Smooth muscle cell of the brain vasculature (primary cell): ENCODE data around the gene HSH2D.
"Not testable (repeated sequence)": the region's sequence is repeated elsewhere in the genome, so short reads cannot be mapped to it uniquely, and the experiment has no call there.

ENCODE experiments used
- DNase-seq: peaks from one replicate; pipeline ENCODE4 v3.0.0-alpha.2; 2012; ENCODE audit warnings: low read depth, low spot score

HSH2D gene, protein sequence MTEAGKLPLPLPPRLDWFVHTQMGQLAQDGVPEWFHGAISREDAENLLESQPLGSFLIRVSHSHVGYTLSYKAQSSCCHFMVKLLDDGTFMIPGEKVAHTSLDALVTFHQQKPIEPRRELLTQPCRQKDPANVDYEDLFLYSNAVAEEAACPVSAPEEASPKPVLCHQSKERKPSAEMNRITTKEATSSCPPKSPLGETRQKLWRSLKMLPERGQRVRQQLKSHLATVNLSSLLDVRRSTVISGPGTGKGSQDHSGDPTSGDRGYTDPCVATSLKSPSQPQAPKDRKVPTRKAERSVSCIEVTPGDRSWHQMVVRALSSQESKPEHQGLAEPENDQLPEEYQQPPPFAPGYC

DNA sequence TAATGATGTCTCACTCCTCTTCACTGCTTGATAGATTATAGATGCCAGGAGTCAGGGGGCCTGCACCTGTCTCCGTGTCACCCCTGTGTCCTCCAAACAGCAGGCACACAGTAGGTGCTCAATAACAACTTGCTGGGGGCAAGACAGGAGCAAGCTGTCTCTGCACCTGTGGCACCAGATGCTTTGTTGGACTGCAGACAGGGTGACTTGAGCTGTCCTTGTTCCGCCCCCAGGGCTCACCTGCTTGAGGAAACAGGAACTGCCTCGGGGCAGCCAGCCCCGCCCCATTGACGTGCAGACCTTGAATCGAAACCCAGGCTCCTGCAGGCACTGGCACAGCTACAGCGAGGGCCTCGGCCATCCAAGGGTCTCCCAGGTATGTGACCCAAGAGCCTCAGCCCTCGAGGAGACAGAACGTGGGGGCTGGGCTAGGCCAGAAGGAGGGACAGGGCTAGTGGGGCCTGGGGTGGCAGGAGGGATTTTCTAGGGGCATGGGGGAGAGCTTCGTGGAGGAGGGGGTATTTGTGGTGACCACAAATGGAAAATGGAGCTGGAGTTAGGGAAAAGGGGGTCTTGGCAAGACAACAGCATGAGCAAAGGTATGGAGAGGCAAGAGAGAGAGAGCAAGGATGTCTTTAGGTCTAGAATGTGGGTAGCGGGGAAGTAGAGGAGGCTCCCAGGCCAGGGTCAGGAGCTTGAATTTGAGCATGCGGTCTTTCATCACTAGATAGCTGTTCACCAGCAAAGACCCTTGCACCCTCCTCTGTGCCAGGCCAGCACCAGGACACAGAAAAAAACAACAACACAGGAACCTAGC is at the start of gene HSH2D:
Gene HSH2D, plus strand, starts transcription at position 287 of the 817 bp plus-strand sequence. CDS start 5,066 bp downstream, outside the sequence.
- no peak for DNase-seq

DNA sequence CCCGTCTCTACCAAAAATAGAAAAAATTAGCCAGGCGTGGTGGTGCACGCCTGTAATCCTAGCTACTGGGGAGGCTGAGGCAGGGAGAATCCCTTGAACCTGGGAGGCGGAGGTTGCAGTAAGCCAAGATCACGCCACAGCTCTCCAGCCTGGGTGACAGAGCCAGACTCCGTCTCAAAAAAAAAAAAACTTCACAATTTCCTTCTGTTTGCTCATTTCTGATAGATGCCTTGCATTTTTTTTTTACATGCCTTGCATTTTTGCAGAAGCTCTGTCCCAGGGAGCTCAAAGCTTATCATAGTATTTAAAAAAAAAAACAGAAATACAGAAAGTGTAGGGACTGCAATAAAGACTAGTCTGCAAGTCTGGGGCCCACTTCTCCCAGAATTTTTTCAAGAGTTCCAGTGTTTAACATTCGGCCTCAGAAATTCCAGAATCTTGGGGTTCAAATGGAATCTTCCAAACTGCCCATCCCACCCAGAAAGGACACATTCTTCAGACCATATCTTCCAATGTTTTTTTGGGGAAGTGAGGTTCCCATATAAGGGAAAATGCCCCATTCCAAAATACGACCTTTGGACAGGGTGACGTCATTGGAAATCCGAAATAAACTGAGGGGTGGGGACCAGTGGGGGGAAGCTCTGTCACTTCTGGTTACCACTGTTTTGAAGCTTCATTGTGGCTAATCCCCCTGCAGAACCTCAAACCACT is 49.0 kb upstream of the HSH2D start:
- DNase-seq, result no peak

DNA sequence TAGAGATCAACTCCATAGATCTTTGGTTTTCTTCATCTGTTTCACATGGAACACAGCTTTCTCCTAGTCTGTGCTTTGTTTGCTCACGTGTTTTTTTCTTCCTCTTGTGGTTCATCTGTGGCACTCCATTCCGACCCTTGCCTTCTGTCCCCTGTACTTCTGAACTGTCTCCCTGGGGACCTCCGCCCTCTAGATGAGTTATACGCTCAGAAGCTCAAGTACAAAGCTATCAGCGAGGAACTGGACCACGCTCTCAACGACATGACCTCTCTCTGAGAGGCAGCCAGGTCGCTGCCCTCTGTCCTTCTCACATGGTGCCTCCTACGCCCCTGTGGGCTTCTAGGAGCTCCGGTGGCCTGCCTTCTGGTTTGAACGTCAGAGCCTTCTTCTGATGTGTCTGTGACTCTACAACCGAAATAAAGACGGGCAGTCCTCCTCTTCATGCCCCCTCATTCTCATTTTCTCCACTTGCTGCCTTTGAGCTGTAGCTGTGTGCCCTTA is 48.4 kb upstream of the HSH2D start:
- DNase-seq, result no peak

DNA sequence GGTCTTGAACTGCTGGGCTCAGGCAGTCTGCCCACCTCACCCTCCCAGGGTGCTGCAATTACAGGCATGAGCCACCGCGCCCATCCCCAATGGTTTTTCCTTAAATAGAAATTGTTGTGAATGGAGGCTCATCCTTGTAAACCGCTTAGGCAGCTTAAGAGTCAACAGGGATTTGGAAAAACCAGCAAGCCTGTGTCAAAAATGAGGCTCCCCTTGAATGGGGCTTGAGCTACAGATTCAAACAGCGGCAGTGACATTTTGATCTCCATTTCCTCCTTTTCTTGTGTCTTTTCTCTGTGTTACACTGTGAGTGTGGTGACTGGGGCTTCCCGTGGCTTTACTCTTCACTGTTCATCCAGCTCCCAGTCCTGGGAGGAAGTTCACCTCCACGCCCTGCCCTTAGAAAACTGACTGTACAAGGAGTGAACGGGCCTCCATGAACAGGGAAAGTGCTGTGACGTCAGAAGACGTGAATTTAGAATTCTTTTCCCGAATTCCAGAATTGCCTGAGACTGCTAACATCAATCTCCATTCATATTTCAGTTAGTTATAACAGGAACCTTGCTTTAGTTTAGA is 47.1 kb upstream of the HSH2D start:
- no peak for DNase-seq

DNA sequence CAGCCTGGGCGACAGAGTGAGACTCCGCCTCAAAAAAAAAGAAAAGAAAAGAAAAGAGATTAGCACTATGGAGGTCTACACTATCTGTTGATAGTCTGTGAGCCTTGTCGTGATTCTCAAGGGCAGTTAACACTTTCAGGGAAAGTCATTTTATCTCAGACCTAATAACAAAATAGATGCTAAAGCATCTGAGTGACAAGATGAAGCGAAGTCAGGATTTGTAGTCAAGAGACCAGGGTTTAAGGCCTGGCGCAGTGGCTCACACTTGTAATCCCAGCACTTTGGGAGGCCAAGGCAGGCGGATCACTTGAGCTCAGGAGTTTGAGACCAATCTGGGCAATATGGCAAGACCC is 45.1 kb upstream of the HSH2D start:
- DNase-seq, result no peak

DNA sequence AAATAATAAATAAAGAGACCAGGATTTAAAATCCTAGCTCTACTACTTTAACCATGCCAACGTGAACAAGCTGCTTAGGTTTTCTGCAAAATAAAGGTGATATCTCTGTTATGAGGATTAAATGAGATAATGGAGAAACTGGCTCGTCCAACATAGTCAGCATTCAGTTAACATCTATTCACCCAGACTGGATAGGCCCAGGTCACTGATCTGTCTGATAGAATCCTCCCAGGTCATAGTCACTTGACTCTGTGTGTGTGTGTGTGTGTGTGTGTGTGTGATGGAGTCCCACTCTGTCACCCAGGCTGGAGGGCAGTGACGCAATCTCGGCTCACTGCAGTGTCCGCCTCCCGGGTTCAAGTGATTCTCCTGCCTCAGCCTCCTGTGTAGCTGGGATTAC is 44.7 kb upstream of the HSH2D start:
- DNase-seq, result no peak

DNA sequence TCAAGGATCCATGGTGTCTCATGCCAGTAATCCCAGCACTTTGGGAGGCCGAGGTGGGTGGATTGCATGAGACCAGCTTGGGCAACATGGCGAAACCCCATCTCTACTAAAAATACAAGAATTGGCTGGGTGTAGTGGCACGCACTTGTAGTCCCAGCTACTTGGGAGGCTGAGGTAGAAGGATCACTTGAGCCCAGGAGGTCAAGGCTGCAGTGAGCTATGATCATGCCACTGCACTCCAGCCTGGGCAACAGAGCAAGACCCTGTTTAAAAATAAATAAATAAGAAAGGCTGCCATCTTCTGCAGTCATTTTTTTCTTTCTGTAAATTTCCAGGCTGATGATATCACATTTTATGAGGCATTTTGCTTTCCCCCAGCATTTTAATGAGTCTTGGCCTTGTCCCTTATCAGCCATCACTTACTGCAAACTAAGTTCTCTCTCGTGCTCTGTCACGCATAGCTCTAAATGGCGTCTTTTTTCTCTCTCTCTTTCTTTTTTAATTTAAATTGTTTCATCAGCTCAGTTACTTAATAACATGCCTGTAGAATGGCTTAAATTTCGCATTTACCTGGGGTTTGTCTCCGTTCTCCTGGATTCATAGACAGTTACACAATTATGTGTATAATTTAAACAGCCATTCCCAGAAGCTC is 44.0 kb upstream of the HSH2D start:
- DNase-seq, result not testable (repeated sequence)

DNA sequence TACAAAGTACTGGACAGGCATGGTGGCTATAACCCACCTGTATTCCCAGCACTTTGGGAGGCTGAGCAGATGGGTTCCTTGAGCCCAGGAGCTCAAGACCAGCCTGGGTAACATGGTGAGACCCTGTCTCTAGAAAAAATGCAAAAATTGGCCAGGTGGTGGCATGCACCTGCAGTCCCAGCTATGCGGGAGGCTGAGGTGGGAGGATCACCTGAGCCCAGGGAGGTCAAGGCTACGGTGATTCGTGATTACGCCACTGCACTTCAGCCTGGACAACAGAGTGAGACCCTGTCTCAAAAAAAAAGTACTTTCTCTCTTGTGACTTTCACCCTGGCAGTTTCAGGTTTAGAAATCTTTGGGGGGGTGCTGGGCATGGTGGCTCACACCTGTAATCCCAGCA is 43.0 kb upstream of the HSH2D start:
- DNase-seq, result no peak

DNA sequence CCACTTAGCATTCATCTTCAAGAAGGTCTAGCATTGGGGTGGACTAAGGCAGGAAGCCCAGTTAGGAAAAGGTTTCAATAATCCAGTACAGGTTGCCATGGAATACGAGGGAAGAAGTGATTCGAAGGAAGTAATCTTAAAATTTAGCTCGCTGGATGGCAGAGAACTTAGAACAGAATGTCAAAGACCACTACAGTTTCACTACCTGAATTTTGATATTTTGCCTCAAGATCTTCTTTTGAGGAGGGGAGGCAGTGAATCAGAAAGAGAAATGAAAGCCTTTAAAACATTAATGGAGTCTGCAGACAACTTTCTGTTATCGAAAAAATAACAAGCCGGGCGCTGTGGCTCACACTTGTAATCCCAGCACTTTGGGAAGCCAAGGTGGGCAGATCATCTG is 38.8 kb upstream of the HSH2D start:
- DNase-seq, result no peak

DNA sequence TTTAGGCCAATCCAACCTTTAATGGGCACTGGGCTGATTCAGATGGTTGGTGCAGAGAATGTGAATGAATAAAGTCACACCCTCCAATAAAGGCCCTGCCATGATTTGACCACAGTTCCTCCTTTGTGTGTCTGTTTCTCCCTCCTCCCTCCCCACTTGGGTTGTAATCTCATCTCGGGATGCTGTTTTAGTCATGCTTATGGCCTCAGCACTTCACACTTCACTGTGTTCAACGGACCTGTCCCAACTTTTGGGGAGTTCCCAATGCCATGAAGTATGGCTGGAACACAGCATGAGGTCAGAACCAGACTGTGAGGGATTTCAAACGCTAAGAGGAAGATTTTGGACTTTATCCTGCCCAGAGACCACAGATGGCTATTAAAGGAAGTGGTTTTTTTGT is 37.4 kb upstream of the HSH2D start:
- no peak for DNase-seq

DNA sequence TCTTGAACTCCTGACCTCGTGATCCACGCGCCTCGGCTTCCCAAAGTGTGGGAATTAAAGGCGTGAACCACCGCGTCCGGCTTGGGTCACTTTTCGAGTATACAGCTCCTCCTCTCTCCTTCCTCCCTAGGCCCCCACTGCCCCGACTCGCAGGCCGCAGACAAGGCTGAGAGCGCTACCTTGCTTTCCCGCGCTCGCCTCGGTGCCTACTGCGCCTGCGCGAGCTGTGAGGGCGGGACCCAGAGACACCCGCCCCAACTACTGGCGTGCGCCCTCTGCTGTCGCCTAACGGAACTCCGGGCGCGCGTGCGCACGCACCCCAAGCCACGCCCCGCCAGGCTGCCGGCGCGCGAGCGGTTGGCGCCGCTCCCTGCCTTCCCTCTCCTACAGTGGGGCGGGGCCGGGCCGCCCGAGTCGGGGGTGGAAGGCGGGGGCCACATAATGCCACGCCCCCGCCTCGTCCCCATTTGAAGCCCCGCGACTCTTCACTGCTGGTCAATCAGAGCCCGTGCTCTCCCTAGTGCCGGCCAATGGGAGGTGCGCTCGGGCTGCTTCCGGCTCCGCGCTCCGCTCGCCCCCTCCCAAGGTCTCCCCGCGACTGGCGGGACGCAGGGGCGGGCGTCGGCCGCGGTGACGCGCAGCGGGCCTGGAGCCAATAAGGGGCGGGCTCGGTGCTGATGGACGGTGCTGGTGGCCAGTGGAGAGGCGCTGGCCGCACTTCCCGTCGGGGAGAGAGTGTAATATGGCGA is 32.2 kb upstream of the HSH2D start, which contains the start of gene RAB8A:
Gene RAB8A, plus strand, starts transcription at position 730 of the 749 bp plus-strand sequence. Its CDS starts 13 bp downstream, at position 743.
- peak; percentile 99 for DNase-seq

DNA sequence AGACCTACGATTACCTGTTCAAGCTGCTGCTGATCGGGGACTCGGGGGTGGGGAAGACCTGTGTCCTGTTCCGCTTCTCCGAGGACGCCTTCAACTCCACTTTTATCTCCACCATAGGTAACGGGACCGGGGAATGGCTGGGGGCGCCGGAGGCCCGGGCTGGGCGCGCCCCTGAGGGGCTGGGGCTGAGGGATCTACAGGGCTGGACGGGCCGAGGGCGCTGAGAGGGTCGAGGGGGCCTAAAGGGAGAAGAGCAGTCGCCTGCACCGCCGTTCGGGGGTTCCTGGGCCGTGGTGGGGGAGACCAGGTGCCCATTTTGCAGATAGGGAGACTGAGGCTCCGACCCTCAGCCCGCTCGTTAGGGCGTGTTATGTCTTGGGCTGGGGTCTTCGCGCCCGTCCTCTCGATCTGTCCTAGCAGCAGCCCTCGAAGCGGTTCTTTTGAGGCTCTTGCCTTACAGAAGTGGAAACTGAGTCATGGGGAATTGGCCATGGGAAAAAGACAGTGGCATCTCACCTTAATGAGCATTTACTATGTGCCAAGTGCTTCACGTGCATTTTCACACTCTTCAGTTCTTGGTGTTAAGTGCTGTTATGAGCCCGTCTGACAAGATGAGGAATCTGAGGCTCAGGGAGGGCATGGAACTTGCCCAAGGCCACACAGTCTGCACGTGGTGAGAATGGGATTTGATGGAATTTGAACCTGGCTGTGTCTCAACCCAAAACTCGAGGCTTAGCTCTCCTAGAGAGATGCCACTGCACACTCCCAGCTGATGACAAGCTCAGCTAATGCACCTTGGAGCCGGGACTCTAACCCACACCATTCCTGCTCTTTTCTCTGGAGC is 31.4 kb upstream of the HSH2D start:
- no peak for DNase-seq

DNA sequence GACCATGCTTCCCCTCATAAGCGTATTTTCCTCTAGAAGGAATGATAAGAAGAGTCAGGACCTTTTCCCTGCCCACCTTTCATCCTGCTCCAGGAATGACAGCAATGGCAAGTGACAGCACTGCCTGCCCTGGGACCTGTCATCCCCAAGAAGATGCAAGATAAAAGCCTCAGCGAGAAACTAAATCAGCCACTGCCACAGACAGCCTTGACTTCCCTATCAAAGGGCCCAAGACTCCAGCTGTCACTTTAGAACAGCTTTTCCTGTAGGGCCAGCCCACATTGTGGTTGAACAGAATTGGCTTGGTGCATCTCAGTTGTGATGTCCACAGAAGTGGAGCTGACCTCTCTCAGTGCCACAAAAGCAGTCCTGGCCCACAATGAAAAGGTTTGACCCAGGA is 30.7 kb upstream of the HSH2D start:
- no peak for DNase-seq

DNA sequence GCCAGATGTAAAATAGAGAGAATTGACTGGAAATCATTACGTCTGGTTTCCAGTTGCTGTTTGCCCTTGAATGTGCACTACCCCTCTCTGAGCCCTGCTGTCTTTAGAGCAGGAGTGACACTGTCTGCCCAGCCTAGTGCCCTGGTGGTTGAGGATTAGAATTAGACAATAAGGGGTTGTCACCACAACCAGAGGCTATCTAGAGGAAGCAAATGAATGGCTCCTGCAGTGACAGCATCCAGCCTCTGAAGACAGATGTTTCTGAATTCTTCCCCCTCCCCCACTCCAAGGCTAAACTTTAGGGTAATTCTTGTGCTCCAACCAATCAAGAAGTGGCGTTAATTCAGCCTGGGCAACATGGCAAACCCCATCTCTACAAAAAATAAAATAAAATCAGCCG is 29.8 kb upstream of the HSH2D start:
- DNase-seq, result no peak

DNA sequence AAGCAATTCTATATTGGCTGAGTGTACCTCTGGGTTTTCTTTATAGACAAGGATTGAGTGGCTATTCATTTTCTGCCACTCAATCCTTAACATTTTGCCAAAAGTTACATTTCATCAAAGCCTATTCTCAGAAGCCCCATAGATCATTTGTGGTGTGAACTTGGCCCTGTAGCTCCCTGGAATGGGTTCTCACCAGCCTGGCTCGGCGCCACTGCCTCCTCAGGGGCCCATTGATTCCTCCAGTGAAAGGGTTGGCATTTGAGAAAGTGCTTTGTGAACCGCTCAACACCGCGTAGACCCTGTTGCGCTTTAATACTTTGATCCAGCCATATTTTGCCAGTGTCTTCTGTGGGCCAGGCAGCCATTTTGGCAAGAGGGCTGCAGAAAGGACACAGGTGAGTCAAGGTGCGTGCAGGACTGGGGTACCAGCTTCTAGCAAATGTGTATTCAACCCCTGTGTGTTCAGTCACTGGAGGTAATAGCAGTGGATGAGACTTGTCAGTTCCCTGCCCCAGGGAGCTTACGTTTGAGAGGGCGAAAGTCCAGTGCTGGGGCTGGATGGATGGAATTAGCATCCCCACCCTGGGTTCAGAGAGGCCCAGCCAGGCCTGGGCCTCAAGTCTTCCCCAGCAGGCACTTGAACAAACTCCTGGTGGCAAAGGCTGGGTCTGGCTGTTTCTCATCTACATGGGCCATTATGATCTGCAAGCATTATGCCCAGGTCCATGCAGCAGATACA is 28.0 kb upstream of the HSH2D start:
- DNase-seq, result no peak

DNA sequence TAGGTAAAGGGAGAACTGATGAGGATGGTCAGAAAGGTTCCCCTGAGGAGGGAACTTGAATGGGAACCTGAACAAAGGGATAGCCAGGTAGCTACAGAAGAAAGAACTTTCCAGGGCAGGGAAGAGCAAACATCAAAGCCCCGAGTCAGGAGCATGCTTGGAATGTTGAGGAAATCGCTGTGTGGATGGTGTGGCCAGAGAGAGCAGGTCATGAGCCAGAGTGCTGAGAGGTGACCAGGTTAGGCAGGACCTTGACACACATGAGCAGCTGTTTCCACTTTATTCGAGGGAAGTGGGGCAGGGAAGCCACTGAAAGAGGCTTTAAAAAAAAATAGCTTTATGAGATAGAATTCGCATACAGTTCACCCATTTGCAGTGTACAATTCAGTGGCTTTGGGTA is 27.4 kb upstream of the HSH2D start:
- DNase-seq, result no peak

DNA sequence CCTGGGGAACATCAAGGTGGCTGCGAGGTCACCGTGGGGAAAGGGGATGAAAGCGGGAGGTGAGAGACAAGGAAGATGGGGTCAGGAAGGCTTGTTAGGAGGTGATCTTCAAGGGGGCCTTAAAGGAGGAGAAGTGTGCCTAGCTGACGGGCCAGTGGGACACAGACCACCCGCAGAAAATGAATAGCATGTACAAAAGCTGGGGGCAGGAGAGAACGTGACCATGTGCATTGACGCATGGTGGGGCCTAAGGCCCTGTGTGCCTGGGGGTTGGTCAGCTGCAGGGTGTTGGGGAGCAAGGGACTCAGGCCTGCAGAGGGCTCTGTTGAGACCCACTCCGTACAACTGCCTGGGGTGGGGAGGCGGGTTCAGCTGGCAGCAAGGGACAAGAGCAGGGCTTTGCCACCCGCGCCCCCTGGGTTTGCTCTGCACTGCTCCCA is 25.9 kb upstream of the HSH2D start:
- DNase-seq, result no peak

DNA sequence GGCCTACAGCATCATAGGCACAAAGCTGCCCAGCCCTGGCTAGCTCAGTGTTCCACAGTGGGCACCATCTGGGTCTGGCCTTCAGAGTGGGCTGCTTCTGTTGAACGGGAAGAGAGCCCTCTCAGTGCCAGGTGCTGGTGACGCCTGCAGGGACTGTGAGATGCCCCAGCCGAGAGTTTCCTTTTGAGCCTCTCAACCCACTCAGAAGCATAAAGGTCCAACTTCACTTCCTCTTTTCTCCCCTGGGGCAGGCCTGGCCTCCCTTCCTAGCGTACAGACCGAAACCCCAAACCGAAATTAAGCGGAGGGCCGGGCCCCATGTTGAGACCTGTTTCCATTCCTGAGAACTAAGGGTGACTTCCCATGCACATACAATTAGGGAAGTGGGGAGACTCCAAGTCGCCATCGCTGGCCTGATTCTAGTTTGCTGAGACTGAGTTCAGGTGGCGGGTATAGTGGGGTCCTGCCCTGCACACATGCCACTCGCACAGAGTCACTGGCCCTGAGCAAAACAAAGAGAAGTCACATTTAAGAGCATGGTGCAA is 24.9 kb upstream of the HSH2D start:
- DNase-seq, result no peak
